ENCODE data around the gene MAB21L1.

GRCh38 chr13:35470671-35471661, 5.5 kb downstream of the MAB21L1 start:
- no peak for TF ChIP-seq POLR2A (IDR thresholded peaks at IDR 0.05)
- TF ChIP-seq, protein P1, sequence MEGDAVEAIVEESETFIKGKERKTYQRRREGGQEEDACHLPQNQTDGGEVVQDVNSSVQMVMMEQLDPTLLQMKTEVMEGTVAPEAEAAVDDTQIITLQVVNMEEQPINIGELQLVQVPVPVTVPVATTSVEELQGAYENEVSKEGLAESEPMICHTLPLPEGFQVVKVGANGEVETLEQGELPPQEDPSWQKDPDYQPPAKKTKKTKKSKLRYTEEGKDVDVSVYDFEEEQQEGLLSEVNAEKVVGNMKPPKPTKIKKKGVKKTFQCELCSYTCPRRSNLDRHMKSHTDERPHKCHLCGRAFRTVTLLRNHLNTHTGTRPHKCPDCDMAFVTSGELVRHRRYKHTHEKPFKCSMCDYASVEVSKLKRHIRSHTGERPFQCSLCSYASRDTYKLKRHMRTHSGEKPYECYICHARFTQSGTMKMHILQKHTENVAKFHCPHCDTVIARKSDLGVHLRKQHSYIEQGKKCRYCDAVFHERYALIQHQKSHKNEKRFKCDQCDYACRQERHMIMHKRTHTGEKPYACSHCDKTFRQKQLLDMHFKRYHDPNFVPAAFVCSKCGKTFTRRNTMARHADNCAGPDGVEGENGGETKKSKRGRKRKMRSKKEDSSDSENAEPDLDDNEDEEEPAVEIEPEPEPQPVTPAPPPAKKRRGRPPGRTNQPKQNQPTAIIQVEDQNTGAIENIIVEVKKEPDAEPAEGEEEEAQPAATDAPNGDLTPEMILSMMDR (IDR thresholded peaks at IDR 0.05), result no peak
